ENCODE data around the gene KIF26B.

KIF26B gene

DNA sequence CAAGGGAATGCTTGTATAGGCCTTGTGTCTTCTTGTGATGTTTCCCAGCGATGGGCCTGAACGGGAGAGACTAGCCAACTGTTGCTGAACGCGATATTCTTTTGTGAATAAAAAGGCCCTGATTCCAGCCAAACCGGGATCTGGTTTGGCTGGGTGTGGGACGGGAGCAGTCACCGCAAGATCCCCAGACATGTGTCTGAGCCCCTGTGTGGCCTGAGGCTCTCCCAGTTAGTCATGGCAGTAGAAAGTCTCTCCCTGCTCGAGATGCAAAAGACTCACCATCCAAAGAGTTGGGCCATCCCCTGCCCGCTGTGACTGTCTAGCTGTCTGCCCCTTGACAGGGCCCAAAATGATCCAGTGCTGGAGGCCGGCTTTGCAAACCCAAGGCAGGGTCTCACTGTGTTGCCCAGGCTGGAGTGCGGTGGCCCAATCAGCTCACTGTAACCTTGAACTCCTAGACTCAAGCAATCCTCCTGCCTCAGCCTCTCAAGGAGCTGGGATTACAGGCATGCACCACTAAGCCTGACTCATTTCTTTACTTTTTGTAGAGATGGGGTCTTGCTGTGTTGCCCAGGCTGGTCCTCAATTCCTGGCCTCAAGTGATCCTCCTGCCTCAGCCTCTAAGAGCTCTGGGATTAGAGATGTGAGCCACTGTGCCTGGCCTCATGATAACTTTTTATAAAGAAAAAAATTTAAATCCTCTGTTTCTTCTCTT is 56.4 kb downstream of the KIF26B start:
- DNase-seq: no peak

- no peak for DNase-seq
Measured at GRCh38 chr1:245211761-245212160, 57.0 kb downstream of the KIF26B start.

GRCh38 chr1:245212221-245212710 is 57.5 kb downstream of the KIF26B start:
- DNase-seq: no peak

GRCh38 chr1:245213066-245213831 is 58.5 kb downstream of the KIF26B start:
- DNase-seq: no peak

- DNase-seq: no peak
Measured at GRCh38 chr1:245215071-245215470, 60.3 kb downstream of the KIF26B start.

- no peak for DNase-seq
Measured at GRCh38 chr1:245216366-245217115, 61.8 kb downstream of the KIF26B start.

DNA sequence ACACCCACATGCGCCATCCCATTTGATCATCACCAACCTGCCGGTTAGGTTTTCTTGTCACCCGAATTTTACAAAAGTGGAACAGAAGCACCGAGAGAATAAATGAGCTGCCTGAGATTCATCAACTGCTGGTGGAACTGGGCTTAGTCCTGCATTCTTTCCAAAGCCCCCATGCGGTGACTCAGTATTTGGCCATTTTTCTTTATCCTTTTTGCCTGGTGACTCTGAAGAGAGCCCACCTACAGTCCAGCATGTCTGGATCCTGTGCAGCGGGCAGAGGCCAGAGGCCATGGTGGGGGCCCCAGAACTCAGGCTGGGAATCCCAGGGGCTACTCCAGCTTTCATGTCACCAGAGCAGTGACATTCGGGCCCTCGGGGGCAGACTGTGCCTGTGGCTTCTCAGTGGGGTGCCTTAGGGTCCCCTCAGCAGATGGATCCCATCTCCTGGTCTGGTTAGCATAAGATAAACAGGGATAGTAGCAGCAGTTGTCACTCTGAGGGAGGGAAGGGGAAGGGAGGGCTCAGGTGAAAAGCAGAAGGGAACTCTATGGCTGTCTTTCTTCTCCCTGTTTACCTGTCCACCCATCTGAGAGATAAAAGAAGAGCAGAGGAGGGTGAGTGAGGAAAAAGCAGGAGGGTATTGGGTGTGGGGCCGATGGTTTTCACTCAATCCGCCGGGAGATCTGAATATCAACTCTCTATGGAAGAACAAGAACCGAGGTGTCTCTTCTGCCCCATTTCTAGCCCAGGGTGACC is 63.2 kb downstream of the KIF26B start:
- DNase-seq: no peak

DNA sequence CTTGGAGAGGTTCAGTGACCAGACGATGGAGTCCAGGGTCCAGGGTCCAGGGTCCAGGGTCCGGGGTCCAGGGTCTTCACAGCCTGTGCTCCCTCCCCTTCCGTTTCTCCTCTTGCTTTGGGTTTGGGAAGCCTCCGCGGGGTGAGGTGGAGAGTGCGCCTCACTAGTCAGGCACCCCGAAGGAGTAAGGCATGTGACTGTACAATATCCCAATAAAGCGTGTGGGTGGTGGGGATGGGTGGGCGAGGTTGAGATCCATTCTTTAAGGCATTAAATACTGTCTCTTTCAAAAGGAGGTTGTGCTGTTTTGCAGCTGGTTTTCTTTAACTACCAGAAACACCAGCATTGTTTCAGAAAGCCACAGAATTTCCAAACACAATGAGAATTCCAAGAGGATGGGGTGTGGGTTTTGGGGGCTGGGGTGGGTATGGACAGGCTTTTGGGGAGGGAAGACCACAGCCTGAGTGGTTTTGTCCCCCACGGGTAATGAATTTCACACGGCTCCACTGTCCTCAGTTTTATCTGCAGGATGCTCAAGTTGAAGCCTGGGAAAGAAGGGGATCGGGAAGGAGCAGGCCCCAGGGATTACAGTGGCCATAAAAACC is 65.7 kb downstream of the KIF26B start:
- no peak for DNase-seq

- DNase-seq: no peak
Measured at GRCh38 chr1:245221805-245222204, 67.0 kb downstream of the KIF26B start.

DNA sequence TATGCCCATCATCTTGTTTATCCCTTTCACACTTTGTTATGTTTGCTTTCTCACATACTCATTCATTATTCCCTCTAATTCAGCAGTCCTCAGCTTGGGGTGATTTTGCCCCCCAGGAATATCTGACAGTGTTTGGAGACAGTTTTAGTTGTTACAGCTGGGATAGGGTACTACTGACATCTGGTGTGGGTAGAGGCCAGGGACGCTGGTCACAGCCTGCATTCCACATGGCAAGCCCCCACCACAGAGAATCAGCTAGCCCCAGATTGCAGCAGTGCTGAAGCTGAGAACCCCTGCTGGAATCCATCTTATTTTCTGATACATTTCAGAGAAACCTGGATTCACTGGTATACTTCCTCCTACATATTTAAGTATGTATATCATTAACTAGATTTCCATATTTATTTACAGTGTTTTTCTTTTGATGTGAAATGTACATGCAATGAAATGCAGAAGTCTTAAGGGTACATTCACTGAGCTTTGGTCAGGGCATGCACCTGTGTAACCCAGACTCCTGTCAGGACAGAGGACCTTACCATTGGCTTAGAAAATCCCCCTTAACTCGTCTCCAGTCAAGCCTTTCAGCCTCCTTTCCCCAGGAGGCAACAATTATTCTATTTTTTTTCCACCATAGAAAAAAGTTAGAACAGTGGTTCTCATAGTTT is 68.3 kb downstream of the KIF26B start:
- DNase-seq: no peak

- DNase-seq: no peak
Measured at GRCh38 chr1:245225322-245226202, 70.8 kb downstream of the KIF26B start.

DNA sequence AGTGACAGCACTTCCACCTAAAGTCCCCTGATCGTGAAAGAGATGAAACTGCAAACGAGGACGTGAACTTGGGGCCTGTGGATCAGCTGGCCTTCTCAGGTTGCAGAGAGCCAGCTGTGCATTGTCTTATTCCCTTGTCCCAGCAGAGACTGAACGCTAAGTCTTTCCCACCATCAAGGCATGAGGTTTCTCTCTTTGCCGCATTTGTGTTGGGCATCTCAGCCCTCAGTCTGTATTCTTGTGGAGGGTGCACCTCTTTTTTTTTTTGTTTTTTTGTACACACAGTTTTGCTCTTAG is 71.4 kb downstream of the KIF26B start:
- no peak for DNase-seq

GRCh38 chr1:245229051-245229450 is 74.3 kb downstream of the KIF26B start:
- DNase-seq: no peak

DNA sequence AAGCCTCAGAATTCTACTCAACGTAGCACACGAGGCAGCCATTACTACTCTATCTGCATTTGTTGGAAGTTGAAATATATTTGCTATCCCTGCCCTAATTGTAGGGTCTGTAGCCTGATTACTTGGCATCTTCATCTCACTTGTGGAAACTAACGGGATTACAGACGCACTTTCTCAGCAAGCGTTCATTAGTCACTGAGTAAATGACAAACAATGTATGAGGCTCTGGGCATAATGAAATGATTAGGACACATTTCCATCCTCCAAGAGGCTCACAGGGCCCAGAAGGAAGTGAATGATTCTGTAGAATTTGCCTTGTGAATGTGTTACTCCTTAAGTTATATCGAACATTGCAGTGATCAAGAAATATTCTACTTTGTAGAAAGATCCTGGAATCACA is 78.1 kb downstream of the KIF26B start:
- DNase-seq: no peak

GRCh38 chr1:245234217-245235081 is 79.7 kb downstream of the KIF26B start:
- DNase-seq: no peak

DNA sequence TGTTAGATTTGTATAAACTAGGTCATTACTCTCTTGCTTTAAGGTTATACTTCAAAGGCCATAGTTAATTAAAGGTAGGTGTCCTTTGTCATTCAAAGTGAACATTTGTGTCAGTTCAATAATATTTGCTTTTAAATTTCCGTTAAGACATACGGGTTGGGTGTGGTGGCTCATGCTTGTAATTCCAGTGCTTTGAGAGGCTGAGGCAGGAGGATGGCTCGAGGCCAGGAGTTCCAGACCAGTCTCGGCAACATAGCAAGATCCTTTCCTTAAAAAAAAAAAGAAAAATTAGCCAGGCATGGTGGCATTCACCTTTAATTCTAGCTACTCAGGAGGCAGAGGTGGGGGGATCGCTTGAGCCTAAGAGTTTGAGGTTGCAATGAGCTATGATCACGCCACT is 80.4 kb downstream of the KIF26B start:
- DNase-seq: no peak

DNA sequence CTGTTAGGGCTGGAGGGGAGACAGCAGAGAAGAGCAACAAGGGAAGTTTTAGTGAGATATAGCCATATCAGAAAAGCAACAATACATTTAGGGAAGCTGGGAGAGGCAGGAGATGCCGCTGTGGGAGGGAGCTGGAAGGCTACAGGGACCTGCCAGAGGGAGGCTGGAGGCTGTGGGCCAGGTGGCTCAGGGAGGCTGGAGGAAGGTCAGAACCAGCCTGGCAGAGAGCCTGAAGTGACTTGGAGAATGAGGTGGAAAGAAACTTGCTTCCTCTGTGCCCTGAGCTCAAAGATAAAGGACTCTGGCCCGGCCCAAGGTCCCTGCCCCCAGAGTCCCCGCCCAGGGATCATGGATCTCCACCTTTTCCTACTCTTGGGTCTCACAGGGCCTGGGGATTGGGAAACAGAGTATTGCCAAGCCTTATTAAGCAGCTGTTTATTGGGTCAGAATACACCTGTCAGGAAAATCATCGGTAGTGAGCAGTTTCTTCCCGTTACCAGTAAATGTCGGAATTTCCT is 85.9 kb downstream of the KIF26B start:
- no peak for DNase-seq

- no peak for DNase-seq
Measured at GRCh38 chr1:245241526-245242130, 86.8 kb downstream of the KIF26B start.

GRCh38 chr1:245242989-245243388 is 88.2 kb downstream of the KIF26B start:
- DNase-seq: no peak
